GM04503 (cell line): Measurements from ENCODE around the gene C17orf114.
"Not testable (repeated sequence)": the region's sequence is repeated elsewhere in the genome, so short reads cannot be mapped to it uniquely, and the experiment has no call there.

Source experiments
- DNase-seq: peaks from one replicate; pipeline ENCODE4 v3.0.0-alpha.2; 2012; ENCODE audit warnings: low read depth

Gene C17orf114

GRCh38 chr17:4802228-4802627 is at the start of gene C17orf114:
Gene C17orf114, minus strand, starts transcription at chr17:4802328.
- DNase-seq, result no peak

- no peak for DNase-seq
These were observed 49.0 kb upstream of the C17orf114 start for GRCh38 chr17:4851084-4851483.

- DNase-seq, result no peak
These were observed 48.1 kb upstream of the C17orf114 start for GRCh38 chr17:4850246-4850645.

- no peak for DNase-seq
These were observed 46.9 kb upstream of the C17orf114 start for GRCh38 chr17:4849011-4849536.

- DNase-seq, result no peak
These were observed 44.7 kb upstream of the C17orf114 start for GRCh38 chr17:4846635-4847390.

GRCh38 chr17:4845118-4845517 is 43.0 kb upstream of the C17orf114 start:
- no peak for DNase-seq

- no peak for DNase-seq
These were observed 41.3 kb upstream of the C17orf114 start for GRCh38 chr17:4843321-4844000.

- DNase-seq, result no peak
These were observed 40.2 kb upstream of the C17orf114 start for GRCh38 chr17:4842376-4842775.

GRCh38 chr17:4840893-4841242 is 38.7 kb upstream of the C17orf114 start:
- DNase-seq, result no peak

GRCh38 chr17:4839965-4840892 is 38.1 kb upstream of the C17orf114 start:
- DNase-seq, result no peak

GRCh38 chr17:4839221-4839620 is 37.1 kb upstream of the C17orf114 start:
- no peak for DNase-seq

GRCh38 chr17:4838309-4838785 is 36.2 kb upstream of the C17orf114 start:
- DNase-seq, result no peak

- no peak for DNase-seq
These were observed 35.6 kb upstream of the C17orf114 start for GRCh38 chr17:4837471-4838308.

- DNase-seq, result no peak
These were observed 34.1 kb upstream of the C17orf114 start for GRCh38 chr17:4836221-4836620.

- DNase-seq, result no peak
These were observed 32.5 kb upstream of the C17orf114 start for GRCh38 chr17:4834681-4835020.

GRCh38 chr17:4833941-4834680 is 32.0 kb upstream of the C17orf114 start:
- no peak for DNase-seq

- DNase-seq, result peak; percentile 62
These were observed 31.2 kb upstream of the C17orf114 start, which contains the start of gene MINK1 for GRCh38 chr17:4833178-4833940. Gene MINK1, plus strand, starts transcription at chr17:4833340. Its CDS starts 244 bp downstream, at chr17:4833584.

GRCh38 chr17:4832829-4833177 is 30.7 kb upstream of the C17orf114 start:
- DNase-seq, result not testable (repeated sequence)

- DNase-seq, result no peak
These were observed 25.3 kb upstream of the C17orf114 start for GRCh38 chr17:4827399-4827798.
